NCI-H1417 (cell line): Measurements from ENCODE around the gene SRRT.
"Not testable (repeated sequence)": the region's sequence is repeated elsewhere in the genome, so short reads cannot be mapped to it uniquely, and the experiment has no call there.

ENCODE experiments used
- DNase-seq, 3 experiments: peaks; one replicate each; lab custom pipeline; 2025; lab: John Stamatoyannopoulos, UW

SRRT gene

GRCh38 chr7:100874577-100875355, at the start of gene SRRT:
Gene SRRT (plus strand): TSS chr7:100875103. CDS start chr7:100875591, 488 bp downstream.
- peak; percentile 100 for DNase-seq

GRCh38 chr7:100825215-100825671, 49.7 kb upstream of the SRRT start:
- DNase-seq, result no peak

GRCh38 chr7:100825751-100826513, 49.0 kb upstream of the SRRT start:
- DNase-seq, result peak in 2 of 3 experiments; percentile 38 to 66

GRCh38 chr7:100826514-100827329, 48.2 kb upstream of the SRRT start:
- DNase-seq, result no peak

DNA sequence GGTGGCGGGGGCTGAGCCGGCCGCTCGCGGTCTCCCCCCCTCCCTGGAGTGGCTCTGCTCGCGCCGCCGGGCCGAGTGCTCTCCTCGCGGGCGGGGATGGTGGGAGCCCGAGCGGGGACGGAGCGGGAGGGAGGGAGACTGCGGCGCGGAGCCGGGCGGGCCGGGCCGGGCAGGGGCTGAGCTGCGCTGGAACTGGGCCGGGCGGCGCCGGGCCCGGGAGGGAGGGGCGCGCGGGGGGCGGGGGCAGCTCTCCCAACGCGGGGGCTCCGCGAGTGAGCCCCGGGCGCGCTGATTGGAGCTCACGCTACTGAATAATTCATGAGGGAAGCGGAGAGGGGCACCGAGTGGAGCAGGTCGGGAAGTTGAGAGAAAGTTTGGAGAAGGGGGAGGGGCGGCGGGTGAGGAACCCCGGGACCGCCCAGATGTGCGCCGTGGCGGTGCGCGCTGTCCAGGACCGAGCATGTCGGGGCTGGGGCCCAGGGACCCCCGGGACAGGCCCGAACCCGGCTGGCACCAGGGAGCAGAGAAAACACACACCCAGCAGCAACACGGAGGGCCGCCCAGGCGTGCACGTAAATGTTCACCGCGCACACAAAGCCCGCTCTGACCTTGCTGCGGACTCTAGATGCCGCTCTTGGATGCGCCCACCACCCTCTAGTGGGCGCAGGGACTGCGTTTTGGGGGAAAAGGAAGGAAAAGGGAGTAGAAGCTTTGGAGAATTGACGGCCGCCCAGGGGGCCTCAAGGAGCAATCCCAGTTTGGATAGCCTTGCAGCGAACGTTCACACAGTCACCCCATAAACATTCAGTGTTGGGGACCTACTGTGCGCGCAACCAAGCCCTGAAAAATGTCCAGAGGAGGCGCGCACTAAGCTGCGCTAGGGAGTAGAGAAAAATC, 47.3 kb upstream of the SRRT start, which contains the start of gene EPHB4:
EPHB4 (minus strand) TSS at position 194 of the 897 bp plus-strand sequence. CDS start 493 bp downstream, outside the sequence.
- peak in 2 of 3 experiments; percentile 56 to 69 for DNase-seq

DNA sequence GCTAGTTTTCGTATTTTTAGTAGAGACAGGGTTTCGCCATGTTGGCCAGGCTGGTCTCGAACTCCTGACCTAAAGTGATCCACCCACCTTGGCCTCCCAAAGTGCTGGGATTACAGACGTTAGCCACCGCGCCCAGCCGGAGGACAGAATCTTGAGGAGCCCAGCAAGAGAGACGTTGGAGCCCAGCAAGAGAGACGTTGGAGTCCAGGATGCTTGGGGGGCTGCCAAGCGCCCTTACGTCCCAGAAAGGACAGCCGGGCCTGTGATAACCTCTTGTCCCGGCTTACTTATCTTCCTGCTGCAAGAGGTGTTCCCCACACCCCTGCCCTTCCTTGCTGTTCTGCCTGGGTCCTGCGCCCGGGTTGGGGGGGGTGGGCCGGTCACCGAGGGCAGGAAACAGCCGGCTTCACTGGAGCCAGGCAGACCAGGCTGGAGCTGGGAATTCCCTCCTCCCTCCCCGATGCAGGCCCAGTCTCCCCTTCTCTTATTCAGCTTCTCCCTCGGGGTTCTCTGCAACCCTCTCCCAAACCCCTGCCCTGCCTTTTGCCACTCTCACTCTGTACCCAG, 45.7 kb upstream of the SRRT start:
- DNase-seq, result no peak

DNA sequence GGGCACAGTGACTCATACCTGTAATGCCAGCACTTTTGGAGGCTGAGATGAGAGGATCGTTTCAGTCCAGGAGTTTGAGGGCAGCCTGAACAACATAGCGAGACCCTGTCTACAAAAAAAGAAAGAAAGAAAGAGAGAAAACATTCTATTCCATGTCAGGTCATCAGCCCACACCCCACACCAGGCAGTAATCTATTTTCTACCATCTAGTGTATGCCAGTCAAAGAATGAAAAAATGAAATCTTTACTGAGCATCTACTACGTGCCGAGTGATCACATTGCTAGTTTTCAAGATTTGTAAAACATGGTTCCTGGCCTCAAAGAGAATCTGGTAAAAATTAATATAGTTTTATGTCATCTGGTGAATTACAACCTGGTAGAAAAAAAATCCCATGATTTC, 44.5 kb upstream of the SRRT start:
- DNase-seq, result no peak

DNA sequence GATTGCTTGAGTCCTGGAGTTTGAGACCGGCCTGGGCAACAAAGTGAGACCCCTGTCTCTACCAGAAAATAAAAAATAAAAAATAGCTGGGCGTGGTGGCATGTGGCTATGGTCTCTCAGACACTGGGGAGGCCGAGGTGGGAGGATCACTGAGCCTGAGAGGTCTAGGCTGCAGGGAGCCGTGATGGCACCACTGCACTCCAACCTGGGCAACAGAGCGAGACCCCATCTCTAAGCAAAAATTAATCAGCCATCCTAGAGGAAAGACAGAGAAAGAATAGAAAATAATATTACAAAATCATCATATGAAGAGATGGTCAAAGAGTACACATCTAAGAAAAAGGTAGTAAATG, 42.6 kb upstream of the SRRT start:
- DNase-seq, result no peak

- no peak for DNase-seq
These were observed 38.7 kb upstream of the SRRT start for GRCh38 chr7:100835903-100836811.

- DNase-seq, result no peak
These were observed 38.1 kb upstream of the SRRT start for GRCh38 chr7:100836812-100837098.

GRCh38 chr7:100837099-100837836, 37.6 kb upstream of the SRRT start:
- peak; percentile 91 to 96 (median 96) for DNase-seq

DNA sequence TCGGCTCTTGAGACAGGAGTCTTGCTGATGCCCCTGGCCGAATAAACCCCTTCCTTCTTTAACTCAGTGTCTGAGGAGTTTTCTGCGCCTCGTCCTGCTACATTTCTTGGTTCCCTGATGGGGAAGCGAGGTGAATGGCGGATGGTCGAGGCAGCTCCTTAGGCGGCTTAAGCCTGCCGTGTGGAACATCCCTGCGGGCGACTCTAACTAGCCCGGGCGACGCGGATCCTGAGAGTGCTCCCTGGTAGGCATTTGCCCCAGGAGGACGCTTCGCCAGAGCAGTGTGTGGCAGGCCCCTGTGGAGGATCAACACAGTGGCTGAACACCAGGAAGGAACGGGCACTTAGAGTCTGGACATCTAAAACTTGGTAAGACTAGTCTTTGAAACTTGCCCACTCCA, 35.5 kb upstream of the SRRT start:
- DNase-seq, result no peak

- DNase-seq, result peak in 1 of 3 experiments; percentile 19
These were observed 34.3 kb upstream of the SRRT start for GRCh38 chr7:100840470-100841100.

DNA sequence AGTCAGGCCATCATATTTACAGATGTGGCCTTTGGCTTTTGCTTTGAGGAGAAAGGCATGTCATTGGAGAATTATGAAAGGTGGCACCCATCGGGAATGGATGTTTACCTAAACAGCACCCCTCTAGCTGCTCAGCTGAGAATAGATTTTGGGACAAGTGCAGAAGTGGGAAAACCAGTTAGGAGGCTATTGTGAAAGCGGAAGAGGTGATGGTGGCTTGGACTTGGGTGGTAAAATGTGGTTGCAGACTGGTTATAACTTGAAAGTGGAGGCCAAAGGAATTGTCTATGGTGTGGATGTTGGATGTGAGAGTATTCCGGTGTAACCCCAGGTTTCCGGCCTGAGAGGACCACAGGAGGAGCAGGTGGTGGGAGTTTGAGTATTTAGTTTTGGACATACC, 27.5 kb upstream of the SRRT start:
- DNase-seq, result no peak

DNA sequence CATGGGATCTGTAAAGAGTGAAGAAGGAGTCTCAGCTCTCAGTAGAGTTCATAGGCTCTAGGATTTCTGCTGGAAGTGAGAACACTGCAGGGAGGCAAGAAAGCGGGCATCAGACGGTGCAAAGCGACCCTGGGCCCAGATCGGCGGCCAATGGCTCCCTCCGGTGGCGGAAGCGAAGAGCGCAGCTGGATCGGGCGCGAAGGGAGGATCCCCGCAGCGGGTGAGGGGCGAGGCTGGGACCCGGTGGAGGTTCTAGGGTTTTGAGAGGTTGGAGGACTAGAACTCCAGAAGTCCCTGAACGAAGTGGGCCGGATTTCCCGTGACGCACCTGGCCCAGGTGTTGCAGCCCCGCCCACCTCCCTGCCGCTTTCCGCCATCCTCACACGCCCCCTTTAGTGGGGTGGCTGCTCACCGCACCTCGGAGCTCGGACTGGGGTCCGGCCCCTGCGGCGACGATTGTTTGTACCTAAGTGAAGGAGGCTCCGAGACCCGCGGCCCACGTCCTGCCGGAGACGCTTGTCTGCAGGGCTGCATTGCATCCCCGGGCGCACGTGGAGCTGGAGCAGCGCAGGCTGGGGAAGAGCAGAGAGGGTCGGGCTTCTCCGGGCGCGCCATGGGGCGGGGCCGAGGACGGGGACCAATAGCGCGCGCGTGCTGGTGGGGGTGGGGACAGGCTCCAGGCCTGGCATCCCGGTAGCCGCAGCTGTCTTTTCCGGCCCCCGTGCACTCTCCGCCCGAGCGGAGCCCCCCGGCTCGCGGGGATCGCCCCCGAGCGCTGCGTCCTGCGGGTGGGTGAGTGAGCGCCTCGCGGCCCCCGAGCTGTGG, 22.6 kb upstream of the SRRT start, which contains the start of gene SLC12A9:
SLC12A9 (plus strand) TSS at position 666 of the 825 bp plus-strand sequence. CDS start 1,485 bp downstream, outside the sequence.
- peak; percentile 93 to 96 (median 95) for DNase-seq

DNA sequence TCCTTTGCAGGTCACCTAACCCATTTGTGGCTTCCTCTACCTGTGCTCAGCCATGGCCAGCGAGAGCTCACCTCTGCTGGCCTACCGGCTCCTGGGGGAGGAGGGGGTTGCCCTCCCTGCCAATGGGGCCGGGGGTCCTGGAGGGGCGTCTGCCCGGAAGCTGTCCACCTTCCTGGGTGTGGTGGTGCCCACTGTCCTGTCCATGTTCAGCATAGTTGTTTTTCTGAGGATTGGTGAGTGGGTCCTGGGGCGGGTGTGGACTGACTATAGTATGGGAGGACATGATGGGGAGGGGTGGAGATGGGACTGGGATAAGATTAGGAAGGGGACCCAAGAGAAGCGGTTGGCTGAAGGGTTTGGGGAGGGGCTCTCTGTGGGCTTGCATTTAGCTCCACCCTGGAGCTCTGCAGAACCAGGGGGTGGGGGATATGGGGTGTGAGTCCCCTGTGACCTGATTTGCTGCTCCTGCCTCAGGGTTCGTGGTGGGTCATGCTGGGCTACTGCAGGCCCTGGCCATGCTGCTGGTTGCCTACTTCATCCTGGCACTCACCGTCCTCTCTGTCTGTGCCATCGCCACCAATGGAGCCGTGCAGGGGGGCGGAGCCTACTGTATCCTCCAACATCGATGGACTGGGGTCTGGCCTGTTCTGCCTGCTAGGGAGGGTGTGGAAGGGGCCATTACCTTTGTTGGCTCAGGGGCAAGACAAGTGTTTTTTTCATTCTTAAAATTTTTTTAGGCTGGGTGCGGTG, 20.6 kb upstream of the SRRT start:
- DNase-seq, result no peak

- not testable (repeated sequence) for DNase-seq
These were observed 20.0 kb upstream of the SRRT start for GRCh38 chr7:100854899-100855298.
